ENCODE data around the gene DENND4B.
"Not testable (repeated sequence)": the region's sequence is repeated elsewhere in the genome, so short reads cannot be mapped to it uniquely, and the experiment has no call there.

DENND4B gene

GRCh38 chr1:153946622-153947241 is at the start of gene DENND4B:
Gene DENND4B (minus strand): TSS chr1:153946718. CDS start chr1:153944374, 2,344 bp downstream.
- no peaks in the 10 kb centered on the region for H3K27me3 Mint-ChIP-seq
- peak within 1 kb of the TSS; percentile 93 for H3K27ac Mint-ChIP-seq
- peaks cover 59% of the 10 kb centered on the region for H3K36me3 Mint-ChIP-seq
- peak within 1 kb of the TSS; percentile 95 for H3K4me3 Mint-ChIP-seq
- no peaks in the 10 kb centered on the region for H3K9me3 Mint-ChIP-seq
- peak; percentile 79 for ATAC-seq
- H3K4me1 Mint-ChIP-seq = peaks cover 75% of the 10 kb centered on the region

GRCh38 chr1:153995640-153996039 is 49.1 kb upstream of the DENND4B start:
- no peaks in the 10 kb centered on the region for H3K9me3 Mint-ChIP-seq
- H3K4me3 Mint-ChIP-seq = no peak overlapping the region
- no peak overlapping the region for H3K27ac Mint-ChIP-seq

GRCh38 chr1:153995202-153995601 is 48.7 kb upstream of the DENND4B start:
- Mint-ChIP-seq H3K27ac (no peak overlapping the region), H3K4me3 (no peak overlapping the region)

More at GRCh38 chr1:153995640-153996039, 49.1 kb upstream of the DENND4B start:
- Mint-ChIP-seq H3K4me1 (peaks cover 26% of the 10 kb centered on the region), H3K27me3 (no peaks in the 10 kb centered on the region), H3K36me3 (peaks cover 43% of the 10 kb centered on the region)
- no peak for ATAC-seq

GRCh38 chr1:153991806-153992205 is 45.3 kb upstream of the DENND4B start:
- H3K36me3 Mint-ChIP-seq = peaks cover 46% of the 10 kb centered on the region
- no peak for ATAC-seq
- no peaks in the 10 kb centered on the region for H3K9me3 Mint-ChIP-seq
- H3K27me3 Mint-ChIP-seq = no peaks in the 10 kb centered on the region
- H3K4me1 Mint-ChIP-seq = peaks cover 43% of the 10 kb centered on the region
- peak overlapping the region; percentile 100 for H3K27ac Mint-ChIP-seq
- peak overlapping the region; percentile 98 for H3K4me3 Mint-ChIP-seq

More at GRCh38 chr1:153995202-153995601, 48.7 kb upstream of the DENND4B start:
- Mint-ChIP-seq H3K9me3 (no peaks in the 10 kb centered on the region), H3K36me3 (peaks cover 46% of the 10 kb centered on the region), H3K4me1 (peaks cover 31% of the 10 kb centered on the region), H3K27me3 (no peaks in the 10 kb centered on the region)
- no peak for ATAC-seq

GRCh38 chr1:153991151-153991630 is 44.7 kb upstream of the DENND4B start:
- ATAC-seq = no peak
- Mint-ChIP-seq H3K27ac (peak overlapping the region; percentile 100), H3K9me3 (no peaks in the 10 kb centered on the region), H3K4me1 (peaks cover 49% of the 10 kb centered on the region), H3K27me3 (no peaks in the 10 kb centered on the region), H3K36me3 (peaks cover 46% of the 10 kb centered on the region), H3K4me3 (peak overlapping the region; percentile 98)

- peaks cover 55% of the 10 kb centered on the region for H3K4me1 Mint-ChIP-seq
- H3K36me3 Mint-ChIP-seq = peaks cover 42% of the 10 kb centered on the region
- peak within 1 kb of the TSS; percentile 98 for H3K4me3 Mint-ChIP-seq
- no peaks in the 10 kb centered on the region for H3K9me3 Mint-ChIP-seq
- peak; percentile 96 for ATAC-seq
- H3K27ac Mint-ChIP-seq = peak within 1 kb of the TSS; percentile 100
- no peaks in the 10 kb centered on the region for H3K27me3 Mint-ChIP-seq
Measured at GRCh38 chr1:153990468-153991150, 44.1 kb upstream of the DENND4B start, which contains the start of gene RPS27. Gene RPS27 (plus strand): TSS chr1:153990762. CDS start chr1:153990797, 35 bp downstream.

GRCh38 chr1:153987621-153988020 is 41.1 kb upstream of the DENND4B start:
- H3K27ac Mint-ChIP-seq = peak overlapping the region; percentile 72
- no peaks in the 10 kb centered on the region for H3K27me3 Mint-ChIP-seq
- no peak for ATAC-seq
- no peaks in the 10 kb centered on the region for H3K9me3 Mint-ChIP-seq
- peaks cover 23% of the 10 kb centered on the region for H3K36me3 Mint-ChIP-seq
- peaks cover 61% of the 10 kb centered on the region for H3K4me1 Mint-ChIP-seq
- no peak overlapping the region for H3K4me3 Mint-ChIP-seq

GRCh38 chr1:153985941-153986761 is 39.6 kb upstream of the DENND4B start, which contains the start of gene RAB13:
Gene RAB13 (minus strand): TSS chr1:153986339. CDS start chr1:153986236, 103 bp downstream.
- no peaks in the 10 kb centered on the region for H3K9me3 Mint-ChIP-seq
- ATAC-seq = peak; percentile 18
- peaks cover 52% of the 10 kb centered on the region for H3K4me1 Mint-ChIP-seq
- H3K27me3 Mint-ChIP-seq = no peaks in the 10 kb centered on the region
- peaks cover 8% of the 10 kb centered on the region for H3K36me3 Mint-ChIP-seq
- peak within 1 kb of the TSS; percentile 78 for H3K4me3 Mint-ChIP-seq
- H3K27ac Mint-ChIP-seq = peak within 1 kb of the TSS; percentile 72

GRCh38 chr1:153985341-153985912 is 38.9 kb upstream of the DENND4B start:
- Mint-ChIP-seq H3K27me3 (no peaks in the 10 kb centered on the region), H3K36me3 (peaks cover 1% of the 10 kb centered on the region), H3K27ac (peak overlapping the region; percentile 72), H3K9me3 (no peaks in the 10 kb centered on the region), H3K4me1 (peaks cover 49% of the 10 kb centered on the region), H3K4me3 (peak overlapping the region; percentile 76)
- ATAC-seq = no peak

GRCh38 chr1:153984123-153984894 is 37.8 kb upstream of the DENND4B start:
- Mint-ChIP-seq H3K36me3 (no peaks in the 10 kb centered on the region), H3K4me1 (peaks cover 40% of the 10 kb centered on the region), H3K9me3 (no peaks in the 10 kb centered on the region), H3K27me3 (no peaks in the 10 kb centered on the region), H3K27ac (peak overlapping the region; percentile 10), H3K4me3 (no peak overlapping the region)
- no peak for ATAC-seq

- peaks cover 49% of the 10 kb centered on the region for H3K4me1 Mint-ChIP-seq
- not testable (repeated sequence) for H3K9me3 Mint-ChIP-seq, H3K27me3 Mint-ChIP-seq, H3K27ac Mint-ChIP-seq, H3K4me3 Mint-ChIP-seq, H3K36me3 Mint-ChIP-seq, ATAC-seq
Measured at GRCh38 chr1:153981735-153982134, 35.2 kb upstream of the DENND4B start.

- peak overlapping the region; percentile 56 for H3K4me3 Mint-ChIP-seq
- H3K4me1 Mint-ChIP-seq = peaks cover 39% of the 10 kb centered on the region
- not testable (repeated sequence) for ATAC-seq, H3K27me3 Mint-ChIP-seq, H3K9me3 Mint-ChIP-seq
- H3K36me3 Mint-ChIP-seq = peaks cover 31% of the 10 kb centered on the region
- peak overlapping the region; percentile 94 for H3K27ac Mint-ChIP-seq
Measured at GRCh38 chr1:153979091-153979490, 32.6 kb upstream of the DENND4B start.

GRCh38 chr1:153978274-153978909 is 31.9 kb upstream of the DENND4B start:
- Mint-ChIP-seq H3K9me3 (no peaks in the 10 kb centered on the region), H3K4me1 (peaks cover 38% of the 10 kb centered on the region), H3K4me3 (peak overlapping the region; percentile 95), H3K27me3 (no peaks in the 10 kb centered on the region), H3K27ac (peak overlapping the region; percentile 94), H3K36me3 (peaks cover 36% of the 10 kb centered on the region)
- no peak for ATAC-seq

Data from stimulated activated memory B cell treated with anti-CD40 and anti-IgM and Interleukin-4, amounts not matched to agents 10 μg/mL and 1 μg/mL and 100 μg/mL, for 72 hours (primary cell).